CD14-positive monocyte (primary cell): ENCODE measurements around the gene HOXD4. TPM values are rescaled to one million over a fixed set of nuclear protein-coding genes. Genes with fewer than 3 reads are reported as not detected.

ENCODE experiments used
- DNase-seq, 3 donors: peaks; one replicate each; pipeline ENCODE4 v3.0.0-alpha.2; 2011 to 2022
- H2AFZ ChIP-seq: 2 replicates; pipeline ENCODE4 v1.6.0; 2012; ENCODE audit warnings: mild to moderate bottlenecking, low read depth, low read length, inconsistent platforms; ENCODE audit not compliant: insufficient read depth, poor library complexity, severe bottlenecking
- H3K27ac ChIP-seq, 2 donors: 1 replicate in 1 of 2; 2 replicates in 1 of 2; pipeline ENCODE4 v1.5.1; 2012 to 2013; ENCODE audit warnings: low read length in 2 of 2, control low read depth in 1 of 2, inconsistent platforms in 1 of 2, low read depth in 1 of 2, mild to moderate bottlenecking in 1 of 2
- H3K27me3 ChIP-seq, 2 donors: one replicate each; pipeline versions ENCODE4 v1.6.0 to v1.6.1; 2011 to 2013; ENCODE audit warnings: low read length in 2 of 2; ENCODE audit not compliant: control insufficient read depth in 2 of 2, insufficient read depth in 2 of 2
- H3K36me3 ChIP-seq, 2 donors: replicated peaks in 1 of 2; 1 replicate in 1 of 2; 2 replicates in 1 of 2; pipeline versions ENCODE4 v1.5.1 to v1.6.1; 2012 to 2013; ENCODE audit warnings: low read length in 2 of 2, control low read depth in 1 of 2, inconsistent platforms in 1 of 2, mild to moderate bottlenecking in 1 of 2; ENCODE audit not compliant: insufficient read depth in 2 of 2, control insufficient read depth in 1 of 2
- H3K4me1 ChIP-seq, 2 donors: 1 replicate in 1 of 2; 2 replicates in 1 of 2; pipeline versions ENCODE4 v1.5.1 to v1.6.1; 2012 to 2013; ENCODE audit warnings: low read length in 2 of 2, control low read depth in 1 of 2, inconsistent platforms in 1 of 2, mild to moderate bottlenecking in 1 of 2, moderate library complexity in 1 of 2; ENCODE audit not compliant: insufficient read depth in 2 of 2, control insufficient read depth in 1 of 2
- H3K4me2 ChIP-seq: replicated peaks from 2 replicates; pipeline ENCODE3; 2012; ENCODE audit warnings: low read length, moderate library complexity, mild to moderate bottlenecking; ENCODE audit not compliant: poor library complexity, severe bottlenecking; ENCODE audit errors: extremely low read depth
- H3K4me3 ChIP-seq, 3 experiments: fragments of 200-600 bp in 1 of 3; sonication (generic) in 1 of 3; replicated peaks in 1 of 3; 1 replicate in 2 of 3; 2 replicates in 1 of 3; pipeline ENCODE4 v1.5.1; 2011 to 2013; ENCODE audit warnings: low read length in 3 of 3, mild to moderate bottlenecking in 3 of 3, control low read depth in 2 of 3, low read depth in 2 of 3, inconsistent platforms in 1 of 3, moderate library complexity in 1 of 3
- H3K79me2 ChIP-seq: 2 replicates; pipeline ENCODE4 v1.6.0; 2012; ENCODE audit warnings: mild to moderate bottlenecking, control low read depth, inconsistent platforms, low read length, moderate library complexity; ENCODE audit not compliant: insufficient read depth
- H3K9ac ChIP-seq: 2 replicates; pipeline ENCODE4 v1.6.0; 2017; ENCODE audit warnings: low read length, mild to moderate bottlenecking; ENCODE audit not compliant: insufficient read depth, poor library complexity, severe bottlenecking
- H3K9me3 ChIP-seq, 2 donors: replicated peaks in 1 of 2; 1 replicate in 1 of 2; 2 replicates in 1 of 2; pipeline versions ENCODE4 v1.5.1 to v1.6.1; 2012 to 2013; ENCODE audit warnings: low read length in 2 of 2, control low read depth in 1 of 2; ENCODE audit not compliant: control insufficient read depth in 1 of 2, insufficient read depth in 1 of 2
- H4K20me1 ChIP-seq: 2 replicates; pipeline ENCODE4 v1.6.0; 2012; ENCODE audit warnings: mild to moderate bottlenecking, low read length, control low read depth, moderate library complexity; ENCODE audit not compliant: insufficient read depth
- H3K27ac Mint-ChIP-seq, 7 donors: one replicate each; pipeline ENCODE4 v1.8.0; 2020; ENCODE audit warnings: mild to moderate bottlenecking in 7 of 7, mixed read lengths in 7 of 7, moderate library complexity in 6 of 7, inconsistent platforms in 2 of 7
- H3K27me3 Mint-ChIP-seq, 3 donors: one replicate each; pipeline ENCODE4 v1.8.0; 2021 to 2022; ENCODE audit warnings: low read depth in 3 of 3, mild to moderate bottlenecking in 3 of 3, mixed read lengths in 3 of 3, moderate library complexity in 3 of 3, inconsistent platforms in 1 of 3
- H3K36me3 Mint-ChIP-seq, 2 donors: one replicate each; pipeline ENCODE4 v1.8.0; 2020; ENCODE audit warnings: mixed read lengths in 2 of 2, inconsistent platforms in 1 of 2, mild to moderate bottlenecking in 1 of 2
- H3K4me1 Mint-ChIP-seq: one replicate; pipeline ENCODE4 v1.8.0; 2020; ENCODE audit warnings: mild to moderate bottlenecking, mixed read lengths
- H3K4me3 Mint-ChIP-seq, 2 donors: one replicate each; pipeline ENCODE4 v1.8.0; 2020; ENCODE audit warnings: mild to moderate bottlenecking in 2 of 2, mixed read lengths in 2 of 2, moderate library complexity in 1 of 2
- H3K9me3 Mint-ChIP-seq, 7 donors: one replicate each; pipeline ENCODE4 v1.8.0; 2020 to 2022; ENCODE audit warnings: mixed read lengths in 7 of 7, mild to moderate bottlenecking in 6 of 7, moderate library complexity in 6 of 7, inconsistent platforms in 2 of 7
- CTCF ChIP-seq: fragments of 200-600 bp; IDR thresholded peaks from one replicate; pipeline ENCODE4 v1.8.0; 2022; ENCODE audit warnings: antibody characterized with exemption, mild to moderate bottlenecking
- WGBS: methylation state at CpG from one replicate; pipeline ENCODE4 v1.1.5; 2013; ENCODE audit warnings: missing lambda C conversion rate; ENCODE audit not compliant: insufficient coverage; 5-methylcytosine and 5-hydroxymethylcytosine counted together
- intact Hi-C, 2 donors: fragments of 100-400 bp; cut with micrococcal nuclease; formaldehyde crosslinking; loops; one replicate each; pipeline versions ENCODE4 v1.15.0 to v1.15.1; 2023
- polyA plus RNA-seq, 3 donors: library from polyadenylated mRNA; depleted of rRNA in 1 of 3; unstranded in 2 of 3; stranded (reverse) in 1 of 3; fragments of 300-500 nt in 2 of 3; fragments of >200 nt in 1 of 3; fragmentation: Illumina TruSeq in 2 of 3; gene quantifications; 1 replicate in 2 of 3; 2 replicates in 1 of 3; pipeline ENCODE4 v1.2.3, GENCODE V29; 2012 to 2021

HOXD4 gene
- polyA plus RNA-seq, 3 donors, result not detected

- peaks cover 91 to 99% (median 95%) of the 10 kb centered on the region in 3 donors for H3K27me3 Mint-ChIP-seq
- H2AFZ ChIP-seq, result no peak overlapping the region
- peak overlapping the region in 1 of 2 donors; percentile 85 for H3K4me3 Mint-ChIP-seq
- H3K36me3 Mint-ChIP-seq, result peaks cover 0 to 13% of the 10 kb centered on the region in 2 donors
- H3K27me3 ChIP-seq, result peaks cover 88 to 97% of the 10 kb centered on the region in 2 donors
- peaks cover 3 to 64% of the 10 kb centered on the region in 2 donors for H3K9me3 ChIP-seq
- peak overlapping the region in 1 of 3 experiments; percentile 68 for H3K4me3 ChIP-seq
- H4K20me1 ChIP-seq, result no peaks in the 10 kb centered on the region
- no peaks in the 10 kb centered on the region for H3K36me3 ChIP-seq
- TF ChIP-seq CTCF, result no peak
- no peak for DNase-seq
- H3K9ac ChIP-seq, result no peak overlapping the region
- no peak overlapping the region for H3K27ac Mint-ChIP-seq
- peak overlapping the region; percentile 72 for H3K4me2 ChIP-seq
- peaks cover 5 to 12% of the 10 kb centered on the region in 2 donors for H3K4me1 ChIP-seq
- 4% methylated on average over 33 of the region's 40 CpGs for WGBS
- intact Hi-C loops, result loop anchor here (5.0 kb wide), 2 partner anchors 41 to 1024 kb away; partner anchors contain the start of gene EVX2 (in 1 of the 2)
- H3K9me3 Mint-ChIP-seq, result peaks cover 0 to 32% (median 15%) of the 10 kb centered on the region in 7 donors
- H3K27ac ChIP-seq, result no peak overlapping the region
- H3K4me1 Mint-ChIP-seq, result peaks cover 23% of the 10 kb centered on the region
- H3K79me2 ChIP-seq, result no peaks in the 10 kb centered on the region
These were observed 27.8 kb upstream of the HOXD4 start for GRCh38 chr2:176123411-176124109.

- Histone ChIP-seq H4K20me1 (no peaks in the 10 kb centered on the region), H3K4me1 (peaks cover 7 to 19% of the 10 kb centered on the region in 2 donors), H3K79me2 (no peaks in the 10 kb centered on the region), H3K27me3 (peaks cover 89 to 97% of the 10 kb centered on the region in 2 donors), H3K9ac (no peak overlapping the region), H3K4me2 (no peak overlapping the region), H3K9me3 (peaks cover 0 to 69% of the 10 kb centered on the region in 2 donors), H2AFZ (no peak overlapping the region), H3K4me3 (no peak overlapping the region), H3K27ac (no peak overlapping the region), H3K36me3 (no peaks in the 10 kb centered on the region)
- peaks cover 92 to 100% (median 95%) of the 10 kb centered on the region in 3 donors for H3K27me3 Mint-ChIP-seq
- H3K27ac Mint-ChIP-seq, result no peak overlapping the region
- peaks cover 0 to 33% (median 16%) of the 10 kb centered on the region in 7 donors for H3K9me3 Mint-ChIP-seq
- intact Hi-C loops, result loop anchor here (5.0 kb wide), 2 partner anchors 42 to 1023 kb away; partner anchors contain the start of gene EVX2 (in 1 of the 2)
- peak overlapping the region in 1 of 2 donors; percentile 85 for H3K4me3 Mint-ChIP-seq
- TF ChIP-seq CTCF, result no peak
- H3K36me3 Mint-ChIP-seq, result peaks cover 0 to 13% of the 10 kb centered on the region in 2 donors
- DNase-seq, result no peak
- peaks cover 23% of the 10 kb centered on the region for H3K4me1 Mint-ChIP-seq
- WGBS, result 14% methylated on average over 26 of the region's 34 CpGs
These were observed 27.0 kb upstream of the HOXD4 start for GRCh38 chr2:176124110-176124946.
